Measurements from ENCODE around the gene SEBOX. TPM values are rescaled to one million over a fixed set of nuclear protein-coding genes. Genes with fewer than 3 reads are reported as not detected.

The SEBOX gene
- total RNA-seq, 3 donors from 2014 or later: not detected

GRCh38 chr17:28331891-28332420, 33.0 kb downstream of the SEBOX start:
- ATAC-seq: no peak
- no peak for DNase-seq
- intact Hi-C loops (cut with DNase I, micrococcal nuclease): no loop called here

GRCh38 chr17:28330671-28331070, 34.3 kb downstream of the SEBOX start:
- Histone ChIP-seq H3K9me3 (no peaks in the 10 kb centered on the region), H3K4me1 (ENCODE audit: low read depth) (peaks cover 17% of the 10 kb centered on the region), H3K36me3 (ENCODE audit: low read depth) (peaks cover 4% of the 10 kb centered on the region), H3K4me3 (no peak overlapping the region)
- intact Hi-C loops (cut with DNase I, micrococcal nuclease): no loop called here
- DNase-seq (no peak), ATAC-seq (no peak)
- TF ChIP-seq, protein P1, sequence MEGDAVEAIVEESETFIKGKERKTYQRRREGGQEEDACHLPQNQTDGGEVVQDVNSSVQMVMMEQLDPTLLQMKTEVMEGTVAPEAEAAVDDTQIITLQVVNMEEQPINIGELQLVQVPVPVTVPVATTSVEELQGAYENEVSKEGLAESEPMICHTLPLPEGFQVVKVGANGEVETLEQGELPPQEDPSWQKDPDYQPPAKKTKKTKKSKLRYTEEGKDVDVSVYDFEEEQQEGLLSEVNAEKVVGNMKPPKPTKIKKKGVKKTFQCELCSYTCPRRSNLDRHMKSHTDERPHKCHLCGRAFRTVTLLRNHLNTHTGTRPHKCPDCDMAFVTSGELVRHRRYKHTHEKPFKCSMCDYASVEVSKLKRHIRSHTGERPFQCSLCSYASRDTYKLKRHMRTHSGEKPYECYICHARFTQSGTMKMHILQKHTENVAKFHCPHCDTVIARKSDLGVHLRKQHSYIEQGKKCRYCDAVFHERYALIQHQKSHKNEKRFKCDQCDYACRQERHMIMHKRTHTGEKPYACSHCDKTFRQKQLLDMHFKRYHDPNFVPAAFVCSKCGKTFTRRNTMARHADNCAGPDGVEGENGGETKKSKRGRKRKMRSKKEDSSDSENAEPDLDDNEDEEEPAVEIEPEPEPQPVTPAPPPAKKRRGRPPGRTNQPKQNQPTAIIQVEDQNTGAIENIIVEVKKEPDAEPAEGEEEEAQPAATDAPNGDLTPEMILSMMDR (IDR thresholded peaks at IDR 0.05): no peak

More at GRCh38 chr17:28331891-28332420, 33.0 kb downstream of the SEBOX start:
- Histone ChIP-seq H3K9me3 (no peaks in the 10 kb centered on the region), H3K4me3 (no peak overlapping the region), H3K4me1 (ENCODE audit: low read depth) (peaks cover 23% of the 10 kb centered on the region), H3K36me3 (ENCODE audit: low read depth) (peaks cover 4% of the 10 kb centered on the region)
- TF ChIP-seq, protein P1 (IDR thresholded peaks at IDR 0.05): no peak

DNA sequence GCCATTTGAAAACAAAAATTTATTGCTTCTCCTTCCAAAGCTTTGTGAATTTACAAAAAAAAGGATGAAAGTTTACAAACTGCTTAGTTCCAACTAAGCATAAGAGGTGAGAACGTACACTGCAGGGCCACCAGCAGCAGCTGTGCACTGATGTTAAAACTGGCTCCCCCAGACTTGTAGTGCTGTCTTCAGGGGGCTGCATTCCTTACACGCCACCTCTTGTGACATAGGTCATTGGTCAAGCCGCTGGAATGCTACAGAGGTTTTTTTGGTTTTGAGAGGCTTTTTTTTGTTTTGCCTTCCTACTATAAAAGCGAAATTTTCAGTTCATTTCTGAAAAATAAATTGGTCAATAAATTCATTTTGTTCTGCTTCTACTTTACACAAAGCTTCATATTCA, 36.7 kb downstream of the SEBOX start:
- intact Hi-C loops (cut with DNase I, micrococcal nuclease): no loop called here
- ATAC-seq (no peak), DNase-seq (no peak)
- Histone ChIP-seq H3K9me3 (no peaks in the 10 kb centered on the region), H3K36me3 (ENCODE audit: low read depth) (no peaks in the 10 kb centered on the region), H3K4me1 (ENCODE audit: low read depth) (no peaks in the 10 kb centered on the region), H3K4me3 (no peak overlapping the region)
- TF ChIP-seq, protein P1 (IDR thresholded peaks at IDR 0.05): no peak

GRCh38 chr17:28327709-28328108, 37.3 kb downstream of the SEBOX start:
- ATAC-seq (no peak), DNase-seq (no peak)
- Histone ChIP-seq H3K4me3 (no peak overlapping the region), H3K4me1 (ENCODE audit: low read depth) (no peaks in the 10 kb centered on the region), H3K9me3 (no peaks in the 10 kb centered on the region), H3K36me3 (ENCODE audit: low read depth) (no peaks in the 10 kb centered on the region)
- TF ChIP-seq, protein P1 (IDR thresholded peaks at IDR 0.05): no peak
- intact Hi-C loops (cut with DNase I, micrococcal nuclease): no loop called here

DNA sequence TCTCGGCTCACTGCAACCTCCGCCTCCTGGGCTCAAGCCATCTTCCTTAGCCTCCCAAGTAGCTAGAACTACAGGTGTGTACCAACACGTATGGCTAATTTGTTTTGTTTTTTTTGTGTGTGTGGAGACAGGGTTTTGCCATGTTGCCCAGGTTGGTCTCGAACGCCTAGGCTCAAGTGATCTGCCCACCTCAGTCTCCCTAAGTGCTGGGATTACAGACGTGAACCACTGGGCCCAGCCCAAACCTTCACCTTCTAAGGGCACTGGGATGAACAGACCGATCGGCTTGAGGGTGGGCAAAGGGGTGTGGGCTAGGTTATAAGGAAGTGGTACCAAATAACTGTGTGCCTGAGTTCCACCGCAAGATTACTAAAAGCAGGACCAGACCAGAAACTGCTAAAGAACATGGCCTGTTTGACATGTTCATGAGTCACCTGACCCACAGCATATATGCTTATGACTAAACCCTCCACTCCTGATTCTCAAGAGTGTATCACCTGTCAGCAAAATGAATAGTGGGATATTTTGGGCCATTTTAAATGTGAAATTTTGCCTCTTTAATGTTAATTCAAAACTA, 37.9 kb downstream of the SEBOX start:
- H3K9me3 ChIP-seq: no peaks in the 10 kb centered on the region
- H3K4me1 ChIP-seq (ENCODE audit: low read depth): no peaks in the 10 kb centered on the region
- DNase-seq: no peak
- no peak overlapping the region for H3K4me3 ChIP-seq
- TF ChIP-seq, protein P1 (IDR thresholded peaks at IDR 0.05): no peak
- ATAC-seq: no peak
- intact Hi-C loops (cut with DNase I, micrococcal nuclease): no loop called here
- H3K36me3 ChIP-seq (ENCODE audit: low read depth): no peaks in the 10 kb centered on the region
